ENCODE data around the gene DNAH12.
A peak's percentile ranks its signal among the peaks of the same experiment; 100 is the strongest.
"Not testable (repeated sequence)": the region's sequence is repeated elsewhere in the genome, so short reads cannot be mapped to it uniquely, and the experiment has no call there.

Gene DNAH12

DNA sequence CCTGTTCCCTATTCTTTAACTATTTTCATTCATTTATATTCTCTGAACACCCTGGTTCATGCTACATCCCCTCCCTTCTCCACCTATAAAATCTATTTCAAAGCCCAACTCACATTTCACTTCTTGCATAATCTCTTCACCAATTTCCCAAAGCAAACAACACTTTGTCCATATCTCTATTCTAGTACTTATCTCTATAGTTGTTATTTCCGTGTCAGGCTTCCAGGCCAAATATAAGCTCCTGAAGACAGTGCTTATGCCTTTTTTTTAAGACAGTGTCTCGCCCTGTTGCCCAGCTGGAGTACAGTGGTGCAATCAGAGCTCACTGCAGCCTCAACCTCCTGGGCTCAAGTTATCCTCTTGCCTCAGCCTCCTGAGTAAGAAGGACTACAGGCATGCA lies 43.6 kb downstream of the DNAH12 start:
- in situ Hi-C loops (cut with HindIII; ENCODE audit: low sequenced_read_pairs): no loop called here
- TF ChIP-seq, protein P1, sequence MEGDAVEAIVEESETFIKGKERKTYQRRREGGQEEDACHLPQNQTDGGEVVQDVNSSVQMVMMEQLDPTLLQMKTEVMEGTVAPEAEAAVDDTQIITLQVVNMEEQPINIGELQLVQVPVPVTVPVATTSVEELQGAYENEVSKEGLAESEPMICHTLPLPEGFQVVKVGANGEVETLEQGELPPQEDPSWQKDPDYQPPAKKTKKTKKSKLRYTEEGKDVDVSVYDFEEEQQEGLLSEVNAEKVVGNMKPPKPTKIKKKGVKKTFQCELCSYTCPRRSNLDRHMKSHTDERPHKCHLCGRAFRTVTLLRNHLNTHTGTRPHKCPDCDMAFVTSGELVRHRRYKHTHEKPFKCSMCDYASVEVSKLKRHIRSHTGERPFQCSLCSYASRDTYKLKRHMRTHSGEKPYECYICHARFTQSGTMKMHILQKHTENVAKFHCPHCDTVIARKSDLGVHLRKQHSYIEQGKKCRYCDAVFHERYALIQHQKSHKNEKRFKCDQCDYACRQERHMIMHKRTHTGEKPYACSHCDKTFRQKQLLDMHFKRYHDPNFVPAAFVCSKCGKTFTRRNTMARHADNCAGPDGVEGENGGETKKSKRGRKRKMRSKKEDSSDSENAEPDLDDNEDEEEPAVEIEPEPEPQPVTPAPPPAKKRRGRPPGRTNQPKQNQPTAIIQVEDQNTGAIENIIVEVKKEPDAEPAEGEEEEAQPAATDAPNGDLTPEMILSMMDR (IDR thresholded peaks at IDR 0.05; ENCODE audit: low read depth, low read length, missing control alignments): no peak
- H3K4me3 ChIP-seq (ENCODE audit: low read depth, low read length): no peak overlapping the region
- DNase-seq (ENCODE audit: low read depth): no peak

DNA sequence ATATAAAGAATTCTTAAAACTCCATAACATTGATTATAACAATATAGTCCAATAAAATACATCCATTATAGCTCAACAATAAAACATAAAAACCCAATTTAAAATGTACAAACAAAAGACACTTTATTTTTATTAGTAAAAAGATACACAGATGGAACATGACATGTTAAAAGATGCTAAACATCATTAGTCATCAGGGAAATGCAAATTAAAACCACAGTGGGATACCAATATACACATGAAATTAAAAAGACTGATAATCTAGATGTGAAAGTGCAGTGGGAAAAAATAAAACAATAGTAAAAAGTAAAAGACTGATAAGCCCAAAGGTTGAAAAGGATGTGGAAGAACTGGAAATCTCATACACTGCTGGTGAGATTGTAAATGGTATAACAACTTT lies 46.2 kb downstream of the DNAH12 start:
- DNase-seq (ENCODE audit: low read depth): no peak
- H3K4me3 ChIP-seq (ENCODE audit: low read depth, low read length): no peak overlapping the region
- TF ChIP-seq, protein P1 (IDR thresholded peaks at IDR 0.05; ENCODE audit: low read depth, low read length, missing control alignments): no peak
- in situ Hi-C loops (cut with HindIII; ENCODE audit: low sequenced_read_pairs): no loop called here

DNA sequence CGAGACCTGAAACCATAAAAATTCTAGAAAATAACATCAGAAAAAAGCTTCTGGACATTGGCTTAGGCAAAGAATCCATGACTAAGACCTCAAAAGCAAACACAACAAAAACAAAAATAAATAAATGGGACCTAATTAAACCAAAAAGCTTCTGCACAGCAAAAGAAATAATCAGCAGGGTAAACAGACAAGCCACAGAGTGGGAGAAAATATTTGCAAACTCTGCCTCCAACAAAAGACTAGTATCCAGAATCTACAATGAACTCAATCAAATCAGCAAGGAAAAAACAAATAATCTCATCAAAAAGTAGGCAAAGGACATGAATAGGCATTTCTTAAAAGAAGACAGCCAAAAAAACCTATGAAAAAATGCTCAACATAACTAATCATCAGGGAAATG lies 59.6 kb downstream of the DNAH12 start:
- no peak for DNase-seq (ENCODE audit: low read depth)
- in situ Hi-C loops (cut with HindIII; ENCODE audit: low sequenced_read_pairs): no loop called here
- TF ChIP-seq, protein P1 (IDR thresholded peaks at IDR 0.05; ENCODE audit: low read depth, low read length, missing control alignments): no peak
- no peak overlapping the region for H3K4me3 ChIP-seq (ENCODE audit: low read depth, low read length)

DNA sequence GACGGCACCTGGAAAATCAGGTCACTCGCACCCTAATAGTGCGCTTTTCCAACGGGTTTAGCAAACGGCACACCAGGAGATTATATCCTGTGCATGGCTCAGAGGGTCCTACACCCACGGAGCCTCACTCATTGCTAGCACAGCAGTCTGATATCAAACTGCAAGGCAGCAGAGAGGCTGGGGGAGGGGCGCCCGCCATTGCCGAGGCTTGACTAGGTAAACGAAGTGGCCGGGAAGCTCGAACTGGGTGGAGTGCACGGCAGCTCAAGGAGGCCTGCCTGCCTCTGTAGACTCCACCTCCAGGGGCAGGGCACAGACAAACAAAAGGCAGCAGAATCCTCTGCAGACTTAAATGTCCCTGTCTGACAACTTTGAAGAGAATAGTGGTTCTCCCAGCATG lies 67.0 kb downstream of the DNAH12 start:
- in situ Hi-C loops (cut with HindIII; ENCODE audit: low sequenced_read_pairs): not testable (repeated sequence)

DNA sequence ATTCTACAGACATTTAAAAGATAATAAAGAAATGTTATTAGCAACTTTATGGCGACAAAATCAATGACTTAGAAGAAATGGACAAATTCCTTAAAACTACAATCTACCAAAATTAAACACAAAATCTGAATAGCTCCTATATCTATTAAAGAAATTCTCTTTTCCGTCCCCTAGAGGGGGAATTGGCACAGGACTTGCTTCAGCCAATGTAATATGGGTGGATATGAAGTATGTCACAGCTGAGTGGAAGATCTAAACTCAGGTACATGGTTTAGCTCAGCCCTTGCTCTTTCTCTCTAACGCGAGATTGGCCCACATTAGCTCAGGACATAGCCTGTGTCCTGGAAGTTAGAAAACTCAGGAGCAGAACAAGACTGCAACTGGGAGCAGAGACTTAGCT lies 79.3 kb downstream of the DNAH12 start:
- TF ChIP-seq, protein P1 (IDR thresholded peaks at IDR 0.05; ENCODE audit: low read depth, low read length, missing control alignments): peak; percentile 30
- DNase-seq (ENCODE audit: low read depth): no peak
- no peak overlapping the region for H3K4me3 ChIP-seq (ENCODE audit: low read depth, low read length)
- in situ Hi-C loops (cut with HindIII; ENCODE audit: low sequenced_read_pairs): no loop called here

More for the DNA sequence above, 67.0 kb downstream of the DNAH12 start:
- not testable (repeated sequence) for H3K4me3 ChIP-seq (ENCODE audit: low read depth, low read length); DNase-seq (ENCODE audit: low read depth)

DNA sequence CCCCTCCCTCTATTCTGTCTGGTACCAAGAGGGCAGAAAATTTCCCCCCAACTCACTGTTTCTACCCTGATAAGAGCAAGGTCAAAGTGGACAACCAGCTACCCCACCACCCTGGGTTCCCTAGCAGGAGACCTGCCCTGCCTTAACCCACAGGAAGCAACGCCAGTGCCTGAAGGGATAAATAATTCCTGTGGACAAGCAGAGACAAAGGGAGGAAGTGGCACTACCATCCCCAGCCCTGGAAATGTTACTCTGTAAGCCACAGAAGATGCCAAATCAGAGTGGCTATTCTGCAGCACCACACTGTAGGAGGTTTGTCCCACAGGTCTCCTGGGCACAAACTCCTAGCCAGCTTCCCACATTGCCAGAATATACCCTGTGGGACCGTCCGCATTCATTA lies 80.1 kb downstream of the DNAH12 start:
- TF ChIP-seq, protein P1 (IDR thresholded peaks at IDR 0.05; ENCODE audit: low read depth, low read length, missing control alignments): no peak
- no peak overlapping the region for H3K4me3 ChIP-seq (ENCODE audit: low read depth, low read length)
- no peak for DNase-seq (ENCODE audit: low read depth)
- in situ Hi-C loops (cut with HindIII; ENCODE audit: low sequenced_read_pairs): no loop called here

DNA sequence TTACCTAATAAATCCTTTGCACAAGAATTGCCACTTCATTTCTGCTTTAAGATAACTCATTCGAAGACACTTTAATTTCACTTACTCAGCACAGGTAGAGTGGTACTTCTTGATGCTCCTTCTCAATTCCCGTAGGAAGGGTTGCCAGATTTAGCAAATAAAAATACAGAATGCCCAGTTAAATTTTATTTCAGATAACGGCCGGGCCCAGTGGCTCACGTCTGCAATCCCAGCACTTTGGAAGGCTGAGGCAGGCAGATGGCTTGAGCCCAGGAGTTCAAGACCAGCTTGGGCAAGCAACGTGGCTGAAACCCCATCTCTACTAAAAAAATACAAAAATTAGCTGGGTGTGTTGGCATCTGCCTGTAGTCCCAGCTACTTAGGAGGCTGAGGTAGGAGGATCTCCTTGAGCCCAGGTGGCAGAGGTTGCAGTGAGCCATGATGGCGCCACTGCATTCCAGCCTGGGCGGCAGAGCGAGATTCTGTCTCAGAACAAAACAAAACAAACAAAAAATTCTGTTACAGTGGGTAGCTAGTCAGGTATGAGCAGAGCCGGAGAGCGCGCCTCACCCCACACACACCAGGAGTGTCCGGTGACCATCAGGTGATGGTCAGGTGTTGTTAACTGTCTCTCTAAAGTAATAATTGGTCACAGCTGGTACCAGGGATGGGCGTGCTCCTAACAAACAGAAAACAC lies 92.8 kb downstream of the DNAH12 start:
- TF ChIP-seq, protein P1 (IDR thresholded peaks at IDR 0.05; ENCODE audit: low read depth, low read length, missing control alignments): no peak
- no peak for DNase-seq (ENCODE audit: low read depth)
- in situ Hi-C loops (cut with HindIII; ENCODE audit: low sequenced_read_pairs): no loop called here
- H3K4me3 ChIP-seq (ENCODE audit: low read depth, low read length): no peak overlapping the region

DNA sequence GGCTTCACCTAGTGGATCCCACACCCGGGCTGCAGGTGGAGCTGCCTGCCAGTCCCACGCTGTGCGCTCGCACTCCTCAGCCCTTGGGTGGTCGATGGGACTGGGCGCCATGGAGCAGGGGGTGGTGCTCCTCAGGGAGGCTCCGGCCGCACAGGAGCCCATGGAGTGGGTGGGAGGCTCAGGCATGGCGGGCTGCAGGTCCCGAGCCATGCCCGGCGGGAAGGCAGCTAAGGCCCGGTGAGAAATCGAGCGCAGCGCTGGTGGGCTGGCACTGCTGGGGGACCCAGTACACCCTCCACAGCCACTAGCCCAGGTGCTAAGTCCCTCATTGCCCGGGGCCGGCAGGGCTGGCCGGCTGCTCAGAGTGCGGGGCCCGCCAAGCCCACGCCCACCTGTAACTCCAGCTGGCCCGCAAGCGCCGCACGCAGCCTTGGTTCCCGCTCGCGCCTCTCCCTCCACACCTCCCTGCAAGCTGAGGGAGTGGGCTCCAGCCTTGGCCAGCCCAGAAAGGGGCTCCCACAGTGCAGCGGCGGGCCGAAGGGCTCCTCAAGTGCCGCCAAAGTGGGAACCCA lies 94.8 kb downstream of the DNAH12 start:
- in situ Hi-C loops (cut with HindIII; ENCODE audit: low sequenced_read_pairs); DNase-seq (ENCODE audit: low read depth); H3K4me3 ChIP-seq (ENCODE audit: low read depth, low read length): not testable (repeated sequence)

DNA sequence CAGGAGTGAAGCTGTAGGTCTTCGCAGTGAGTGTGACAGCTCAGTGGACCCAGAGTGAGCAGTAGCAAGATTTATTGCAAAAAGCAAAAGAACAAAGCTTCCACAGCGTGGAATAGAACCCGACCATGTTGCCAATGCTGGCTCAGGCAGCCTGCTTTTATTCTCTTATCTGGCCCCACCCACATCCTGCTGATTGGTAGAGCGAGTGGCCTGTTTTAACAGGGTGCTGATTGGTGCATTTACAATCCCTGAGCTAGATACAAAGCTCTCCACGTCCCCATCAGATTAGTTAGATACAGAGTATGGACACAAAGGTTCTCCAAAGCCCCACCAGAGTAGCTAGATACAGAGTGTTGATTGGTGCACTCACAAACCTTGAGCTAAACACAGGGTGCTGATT lies 95.7 kb downstream of the DNAH12 start:
- in situ Hi-C loops (cut with HindIII; ENCODE audit: low sequenced_read_pairs); H3K4me3 ChIP-seq (ENCODE audit: low read depth, low read length); DNase-seq (ENCODE audit: low read depth): not testable (repeated sequence)

Measured in astrocyte of the cerebellum (primary cell).